Breast epithelium (tissue), 3 donors: ENCODE measurements around the gene NPC1L1.

ENCODE experiments used
- POLR2A ChIP-seq: fragments of 450-650 bp; IDR thresholded peaks from one replicate; pipeline ENCODE4 v1.6.1; 2016; ENCODE audit warnings: antibody characterized with exemption, mild to moderate bottlenecking, moderate library complexity
- TF ChIP-seq, protein P1 (sequence below), 3 donors: fragments of 450-650 bp; IDR thresholded peaks; one replicate each; pipeline ENCODE4 v1.5.1; 2016 to 2017; ENCODE audit warnings: antibody characterized with exemption in 3 of 3, mild to moderate bottlenecking in 3 of 3, moderate library complexity in 3 of 3

DNA sequence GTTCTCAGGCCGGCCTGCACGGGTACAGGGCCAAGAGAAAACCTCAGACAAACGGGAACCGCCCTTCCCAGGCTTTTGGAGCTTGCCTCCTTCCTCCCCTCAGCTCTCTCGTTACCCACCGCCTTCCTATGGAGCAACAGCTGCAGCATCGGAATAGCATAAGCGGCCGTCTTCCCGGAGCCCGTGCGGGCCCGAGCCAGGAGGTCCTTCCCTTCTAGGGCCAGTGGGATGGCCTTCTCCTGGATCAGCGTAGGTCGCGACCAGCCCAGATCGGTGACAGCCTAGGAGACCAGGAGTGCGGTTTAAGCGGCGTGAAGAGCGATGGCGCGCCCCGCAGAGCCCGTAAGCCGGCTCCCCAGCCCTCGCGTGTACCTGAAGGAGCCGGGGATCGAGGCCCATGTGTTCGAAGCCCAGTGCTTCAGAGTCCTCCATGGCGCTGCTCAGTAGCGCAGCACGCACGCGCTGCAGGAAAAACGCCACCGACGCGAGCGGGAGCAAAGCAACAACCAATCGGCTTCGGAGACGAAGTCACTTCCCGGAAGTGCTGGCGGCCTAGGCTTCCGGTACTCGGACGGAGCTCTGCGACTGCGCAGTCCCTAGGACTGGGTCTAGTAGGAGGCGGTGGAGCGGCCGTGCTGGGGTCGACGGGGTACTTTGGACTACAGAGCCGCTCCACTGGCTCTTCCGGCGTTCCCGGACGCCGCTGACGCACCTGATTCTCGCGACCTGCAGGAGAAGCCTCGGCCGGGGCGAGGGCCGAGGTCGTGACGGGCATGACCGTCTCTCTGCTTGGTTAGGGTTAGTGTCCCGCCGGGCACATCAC is 32.5 kb upstream of the NPC1L1 start, which contains the start of gene DDX56:
- peak; percentile 82 for TF ChIP-seq POLR2A
- TF ChIP-seq, protein P1, sequence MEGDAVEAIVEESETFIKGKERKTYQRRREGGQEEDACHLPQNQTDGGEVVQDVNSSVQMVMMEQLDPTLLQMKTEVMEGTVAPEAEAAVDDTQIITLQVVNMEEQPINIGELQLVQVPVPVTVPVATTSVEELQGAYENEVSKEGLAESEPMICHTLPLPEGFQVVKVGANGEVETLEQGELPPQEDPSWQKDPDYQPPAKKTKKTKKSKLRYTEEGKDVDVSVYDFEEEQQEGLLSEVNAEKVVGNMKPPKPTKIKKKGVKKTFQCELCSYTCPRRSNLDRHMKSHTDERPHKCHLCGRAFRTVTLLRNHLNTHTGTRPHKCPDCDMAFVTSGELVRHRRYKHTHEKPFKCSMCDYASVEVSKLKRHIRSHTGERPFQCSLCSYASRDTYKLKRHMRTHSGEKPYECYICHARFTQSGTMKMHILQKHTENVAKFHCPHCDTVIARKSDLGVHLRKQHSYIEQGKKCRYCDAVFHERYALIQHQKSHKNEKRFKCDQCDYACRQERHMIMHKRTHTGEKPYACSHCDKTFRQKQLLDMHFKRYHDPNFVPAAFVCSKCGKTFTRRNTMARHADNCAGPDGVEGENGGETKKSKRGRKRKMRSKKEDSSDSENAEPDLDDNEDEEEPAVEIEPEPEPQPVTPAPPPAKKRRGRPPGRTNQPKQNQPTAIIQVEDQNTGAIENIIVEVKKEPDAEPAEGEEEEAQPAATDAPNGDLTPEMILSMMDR (IDR thresholded peaks at IDR 0.05), result no peak
